Mucosa of stomach (tissue), 1 donor: ENCODE data around the gene ZGRF1.
"Not testable (repeated sequence)": the region's sequence is repeated elsewhere in the genome, so short reads cannot be mapped to it uniquely, and the experiment has no call there.

Experiments
- H3K27me3 ChIP-seq: one replicate; pipeline ENCODE4 v1.7.0; 2013; ENCODE audit warnings: mild to moderate bottlenecking, low read length; ENCODE audit not compliant: control insufficient read depth, insufficient read depth
- H3K36me3 ChIP-seq: one replicate; pipeline ENCODE4 v1.7.0; 2013; ENCODE audit warnings: low read length; ENCODE audit not compliant: control insufficient read depth, insufficient read depth
- H3K4me1 ChIP-seq: one replicate; pipeline ENCODE4 v1.7.0; 2013; ENCODE audit warnings: mild to moderate bottlenecking, low read length; ENCODE audit not compliant: control insufficient read depth, insufficient read depth
- H3K4me3 ChIP-seq: one replicate; pipeline ENCODE4 v1.7.0; 2013; ENCODE audit warnings: low read length
- H3K9ac ChIP-seq: one replicate; pipeline ENCODE4 v1.7.0; 2013; ENCODE audit warnings: mild to moderate bottlenecking, low read length, moderate library complexity
- H3K9me3 ChIP-seq: one replicate; pipeline ENCODE4 v1.7.0; 2013; ENCODE audit warnings: mild to moderate bottlenecking, low read length, moderate library complexity; ENCODE audit not compliant: control insufficient read depth
- donor health status: Pancreatic carcinoma.

Gene ZGRF1

DNA sequence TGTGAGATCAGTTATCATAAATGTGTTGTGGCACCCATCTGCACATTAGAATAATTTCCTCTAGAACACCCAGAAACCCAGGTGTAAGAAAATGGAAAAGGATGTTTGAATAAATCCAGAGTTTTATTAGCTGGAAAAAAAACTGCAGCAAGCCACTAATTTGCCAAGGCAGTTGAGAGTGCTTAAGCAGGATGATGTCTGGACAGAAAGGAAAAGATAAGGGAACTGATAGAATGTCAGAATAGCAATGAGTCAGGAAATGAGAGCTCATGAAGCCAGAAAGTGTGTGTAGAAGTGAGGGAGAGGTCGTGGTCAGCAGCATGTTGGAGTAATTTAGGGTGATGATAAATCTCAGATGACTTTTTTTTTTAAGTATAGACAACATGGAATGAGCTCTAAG, 105.6 kb downstream of the ZGRF1 start:
- Histone ChIP-seq H3K36me3 (no peaks in the 10 kb centered on the region), H3K4me3 (no peak overlapping the region), H3K27me3 (no peaks in the 10 kb centered on the region), H3K9me3 (no peaks in the 10 kb centered on the region), H3K4me1 (no peaks in the 10 kb centered on the region), H3K9ac (no peak overlapping the region)

DNA sequence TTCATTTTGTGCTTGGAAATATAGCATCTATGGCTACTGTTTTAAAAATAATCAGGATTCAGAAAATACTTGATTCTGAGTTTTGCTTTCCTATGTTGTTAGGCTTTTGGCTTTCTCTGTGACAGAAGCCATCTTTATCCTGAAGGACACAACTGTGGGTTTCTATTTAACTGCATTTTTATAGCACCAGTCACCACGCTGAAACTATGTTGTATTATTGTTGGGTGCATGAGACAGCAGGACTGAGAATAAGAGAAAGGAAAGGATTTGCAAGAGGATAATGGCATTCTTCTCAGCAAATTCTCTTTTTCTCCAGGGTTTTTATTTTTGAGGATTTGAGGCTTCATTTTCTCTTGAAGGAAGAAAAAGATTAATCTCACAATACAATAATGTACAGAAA, 110.6 kb downstream of the ZGRF1 start:
- peaks cover 46% of the 10 kb centered on the region for H3K27me3 ChIP-seq
- no peaks in the 10 kb centered on the region for H3K36me3 ChIP-seq
- peaks cover 17% of the 10 kb centered on the region for H3K4me1 ChIP-seq
- H3K9ac ChIP-seq: no peak overlapping the region
- H3K4me3 ChIP-seq: no peak overlapping the region
- H3K9me3 ChIP-seq: no peaks in the 10 kb centered on the region

DNA sequence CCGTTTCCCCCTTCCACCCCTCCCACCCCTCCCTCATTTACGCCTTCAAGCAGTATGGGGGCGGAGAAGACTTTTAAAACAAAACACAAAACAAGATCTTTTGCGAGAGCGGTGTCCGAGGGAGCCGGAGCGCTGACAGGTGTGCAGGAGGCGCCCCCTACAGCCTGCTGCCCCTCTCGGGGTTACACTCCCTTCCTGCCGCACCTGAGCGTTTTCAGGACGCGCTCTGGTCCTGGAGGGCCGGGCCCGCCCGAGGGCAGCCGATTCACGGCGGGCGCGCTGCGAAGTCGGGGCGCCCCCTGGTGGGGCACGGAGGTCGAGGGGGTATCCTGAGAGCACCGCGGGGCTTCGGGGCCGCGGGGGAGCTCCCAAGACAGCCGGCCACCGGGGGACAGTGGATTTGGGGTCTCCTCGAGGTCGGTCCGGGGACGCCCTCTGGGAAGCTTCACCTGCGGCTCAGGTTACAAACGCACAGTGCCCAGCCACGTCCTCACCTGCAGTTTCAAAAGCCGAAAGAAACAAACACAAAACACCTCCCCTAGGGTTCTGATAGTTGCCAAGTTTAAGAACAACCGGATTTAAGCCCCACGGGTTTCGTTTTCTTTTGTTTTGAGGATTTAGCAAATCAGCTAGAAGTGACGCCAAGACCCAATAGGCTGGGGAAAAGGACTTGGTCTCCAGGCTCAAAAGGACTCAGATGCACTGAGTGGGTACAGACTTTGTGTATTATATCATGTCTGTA, 112.8 kb downstream of the ZGRF1 start:
- no peak overlapping the region for H3K4me3 ChIP-seq
- peaks cover 20% of the 10 kb centered on the region for H3K4me1 ChIP-seq
- H3K36me3 ChIP-seq: no peaks in the 10 kb centered on the region
- H3K9me3 ChIP-seq: peaks cover 8% of the 10 kb centered on the region
- peaks cover 67% of the 10 kb centered on the region for H3K27me3 ChIP-seq
- H3K9ac ChIP-seq: no peak overlapping the region

DNA sequence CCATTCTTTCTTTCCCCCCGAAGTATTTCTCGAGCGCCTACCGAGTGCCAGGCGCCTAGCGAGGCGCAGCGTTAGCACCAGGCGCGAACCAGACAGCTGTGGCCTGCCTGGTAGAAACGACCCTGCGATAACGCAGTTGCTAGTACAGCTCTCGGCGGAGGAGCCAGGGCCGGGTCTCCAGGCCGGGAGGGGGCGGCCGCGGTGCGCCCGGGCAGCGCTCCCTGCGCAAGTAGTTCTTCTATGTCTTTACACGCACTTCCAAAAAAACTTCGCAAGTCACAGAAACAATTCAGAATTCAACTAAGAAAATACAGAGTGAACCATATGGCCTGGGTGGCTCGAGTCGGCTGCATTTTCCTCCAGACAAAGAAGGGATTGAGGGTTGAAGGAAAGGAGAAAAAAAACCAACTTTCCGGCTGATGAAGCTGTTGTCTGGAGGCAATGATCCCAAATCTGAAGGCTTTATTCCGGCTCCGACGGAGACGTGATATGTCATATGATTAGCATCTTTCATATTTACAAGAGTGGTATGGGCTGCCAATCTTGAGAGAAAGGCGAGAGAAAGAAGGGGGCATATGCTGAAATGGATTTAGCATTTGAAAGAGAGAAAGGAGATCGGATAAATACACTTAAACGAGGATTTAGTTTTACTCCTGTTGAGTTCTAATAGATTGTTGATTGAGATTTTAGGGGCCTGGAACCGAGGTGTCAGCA, 113.5 kb downstream of the ZGRF1 start:
- Histone ChIP-seq H3K4me3 (no peak overlapping the region), H3K9me3 (peaks cover 8% of the 10 kb centered on the region), H3K27me3 (peaks cover 75% of the 10 kb centered on the region), H3K4me1 (peaks cover 20% of the 10 kb centered on the region), H3K9ac (no peak overlapping the region), H3K36me3 (no peaks in the 10 kb centered on the region)

DNA sequence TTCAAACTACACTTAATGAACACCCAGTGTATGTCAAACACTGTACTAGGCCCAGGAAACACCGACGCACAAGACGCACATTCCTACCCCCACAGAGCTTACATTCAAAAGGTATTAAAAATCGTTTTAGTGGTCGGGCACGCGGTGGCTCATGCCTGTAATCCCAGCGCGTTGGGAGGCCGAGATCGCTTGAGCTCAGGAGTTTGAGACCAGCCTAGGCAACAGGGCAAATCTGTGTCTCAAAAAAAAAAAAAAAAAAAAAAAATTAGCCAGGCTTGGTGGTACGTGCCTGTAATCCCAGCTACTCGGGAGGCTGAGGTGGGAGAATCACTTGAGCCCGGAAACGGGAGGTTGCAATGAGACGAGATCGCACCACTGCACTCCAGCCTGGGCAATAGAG, 114.3 kb downstream of the ZGRF1 start:
- H3K27me3 ChIP-seq: peaks cover 82% of the 10 kb centered on the region
- not testable (repeated sequence) for H3K9ac ChIP-seq, H3K9me3 ChIP-seq, H3K36me3 ChIP-seq, H3K4me3 ChIP-seq
- peaks cover 20% of the 10 kb centered on the region for H3K4me1 ChIP-seq

DNA sequence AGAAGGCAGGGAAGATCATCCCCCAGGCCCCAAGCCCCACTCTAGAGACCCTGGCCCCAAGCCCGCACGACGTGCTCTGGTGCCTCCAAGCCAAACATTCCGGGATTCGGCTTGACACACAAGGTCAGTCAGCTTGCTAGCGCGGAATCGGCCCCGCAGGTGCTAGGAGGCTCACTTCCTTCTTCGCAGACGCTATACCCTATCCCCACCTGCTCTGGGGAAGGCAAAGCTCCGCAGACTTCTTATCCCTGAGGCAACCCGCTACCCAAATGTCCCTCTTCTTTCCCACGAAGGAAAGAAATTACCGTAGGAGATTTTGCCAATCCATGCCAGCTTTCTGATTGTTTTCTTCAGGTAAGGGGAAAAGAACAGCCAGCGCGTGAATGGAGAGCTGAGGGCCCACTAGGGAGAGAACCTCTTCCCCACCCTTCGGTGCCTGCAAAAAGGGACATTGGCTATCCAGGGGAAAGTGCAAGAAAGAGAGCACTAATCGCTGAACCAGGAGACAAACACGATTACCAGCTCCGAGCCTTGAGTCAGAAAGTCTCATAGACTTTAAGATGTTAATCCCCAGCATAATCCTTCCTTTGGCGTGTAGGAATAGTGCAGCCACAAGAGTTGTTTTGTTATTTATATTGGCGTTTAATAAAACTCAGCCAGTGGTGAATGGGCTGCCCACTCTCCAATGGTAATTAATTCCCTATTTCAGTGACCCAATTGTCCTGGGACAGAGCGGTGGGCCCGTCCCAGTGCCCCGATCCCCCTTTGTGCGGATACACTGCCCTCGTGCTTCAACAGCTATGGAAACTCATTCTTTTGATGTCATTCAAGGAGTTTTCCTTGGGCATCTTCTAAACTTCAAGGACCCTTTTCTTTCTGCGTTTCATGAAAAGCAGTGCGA, 115.3 kb downstream of the ZGRF1 start:
- Histone ChIP-seq H3K4me1 (peaks cover 23% of the 10 kb centered on the region), H3K9ac (no peak overlapping the region), H3K36me3 (no peaks in the 10 kb centered on the region), H3K27me3 (peaks cover 93% of the 10 kb centered on the region), H3K9me3 (peaks cover 8% of the 10 kb centered on the region), H3K4me3 (no peak overlapping the region)

DNA sequence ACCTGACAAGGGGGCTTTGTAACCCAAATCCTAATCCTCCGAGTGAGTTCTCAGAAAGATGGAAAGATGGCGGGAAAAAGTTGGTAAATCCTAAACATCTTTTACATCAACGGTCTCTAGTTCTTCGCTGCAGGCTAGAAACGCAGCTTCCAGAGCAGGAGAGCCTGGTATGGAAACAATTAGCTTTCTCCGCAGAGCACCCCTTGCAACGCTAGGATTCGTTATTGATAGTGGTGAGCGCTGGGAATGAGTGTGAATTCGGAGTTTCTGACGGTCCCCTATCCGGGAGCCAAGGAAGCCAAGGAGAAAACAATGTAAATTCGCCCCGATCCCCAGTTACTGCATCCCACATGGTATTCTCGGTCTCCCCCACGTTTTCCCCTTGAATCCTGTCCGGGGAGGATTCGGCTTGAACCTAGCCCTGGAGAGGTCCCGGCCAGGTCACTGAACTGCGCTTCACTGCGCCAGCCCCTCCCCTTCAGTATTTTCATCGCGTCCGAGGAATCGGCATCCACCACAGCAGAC, 116.0 kb downstream of the ZGRF1 start:
- H3K4me1 ChIP-seq: peaks cover 28% of the 10 kb centered on the region

DNA sequence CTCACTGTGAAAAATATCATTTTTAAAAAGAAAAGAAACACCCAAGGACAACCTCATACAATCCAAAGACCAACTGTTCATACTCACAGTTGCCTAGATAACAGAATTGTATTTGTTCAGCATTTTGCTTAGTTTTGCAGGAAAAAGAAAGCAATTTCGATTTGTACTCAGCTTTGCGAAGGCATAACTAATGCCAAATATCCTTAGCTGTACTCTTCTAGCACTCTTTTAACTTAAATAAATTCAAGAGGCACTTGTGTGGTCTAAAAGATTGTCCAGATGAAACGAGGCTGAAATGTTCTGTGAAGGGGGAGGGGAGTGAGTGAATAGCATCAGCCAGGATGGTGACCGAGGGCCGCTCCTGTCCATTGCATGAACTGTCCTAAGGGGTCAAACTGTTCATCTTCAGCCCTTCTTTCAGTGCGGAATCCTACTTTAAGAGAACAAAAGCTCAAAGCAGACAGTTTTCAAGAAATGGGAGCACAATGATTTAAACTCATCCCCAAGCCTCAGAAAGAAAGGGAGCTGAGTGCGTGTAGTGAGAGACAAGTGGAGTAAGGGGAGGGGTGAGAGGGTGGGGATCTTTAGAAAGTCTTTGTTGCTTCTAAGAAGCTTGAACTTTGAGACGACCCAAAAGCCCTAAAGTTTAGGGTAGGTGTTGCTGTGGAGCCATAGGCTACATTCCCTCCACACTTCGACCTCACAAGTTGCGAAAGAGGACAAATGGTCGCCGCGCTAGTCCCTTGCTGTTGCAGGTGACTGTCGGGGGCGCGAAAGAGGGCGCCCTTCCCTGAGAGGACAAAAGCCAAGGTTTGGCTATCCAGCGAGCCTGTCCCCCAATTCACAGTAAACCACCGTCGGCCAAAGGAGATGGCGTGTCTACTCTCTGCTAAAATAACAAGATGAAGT, 116.8 kb downstream of the ZGRF1 start:
- Histone ChIP-seq H3K27me3 (peaks cover 99% of the 10 kb centered on the region), H3K9ac (no peak overlapping the region), H3K4me1 (peaks cover 28% of the 10 kb centered on the region), H3K36me3 (no peaks in the 10 kb centered on the region), H3K9me3 (peaks cover 8% of the 10 kb centered on the region), H3K4me3 (no peak overlapping the region)

More for the DNA sequence above, 116.0 kb downstream of the ZGRF1 start:
- no peaks in the 10 kb centered on the region for H3K36me3 ChIP-seq
- peaks cover 8% of the 10 kb centered on the region for H3K9me3 ChIP-seq
- peaks cover 99% of the 10 kb centered on the region for H3K27me3 ChIP-seq
- H3K9ac ChIP-seq: no peak overlapping the region
- no peak overlapping the region for H3K4me3 ChIP-seq

DNA sequence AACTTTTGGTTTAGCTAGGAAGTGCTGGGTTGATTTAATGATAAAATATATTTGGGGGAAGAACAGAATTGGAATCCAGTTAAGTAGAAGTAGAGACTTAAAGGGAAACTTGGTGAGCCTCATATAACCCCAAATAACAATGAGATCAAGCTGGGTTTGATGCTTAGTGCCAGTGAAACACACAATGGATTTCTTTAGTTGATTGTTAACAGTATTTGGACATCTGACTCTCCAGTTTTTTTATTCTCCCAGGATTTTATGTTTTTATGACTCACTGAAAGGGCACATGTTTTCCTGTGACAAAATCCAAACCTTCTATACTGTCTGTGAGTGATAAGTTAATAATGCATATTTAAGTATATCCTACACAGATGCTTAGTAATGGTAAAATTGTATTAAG, 118.0 kb downstream of the ZGRF1 start:
- peaks cover 8% of the 10 kb centered on the region for H3K9me3 ChIP-seq
- H3K4me1 ChIP-seq: peaks cover 31% of the 10 kb centered on the region
- H3K36me3 ChIP-seq: no peaks in the 10 kb centered on the region
- H3K9ac ChIP-seq: no peak overlapping the region
- H3K27me3 ChIP-seq: peaks cover 100% of the 10 kb centered on the region
- no peak overlapping the region for H3K4me3 ChIP-seq

DNA sequence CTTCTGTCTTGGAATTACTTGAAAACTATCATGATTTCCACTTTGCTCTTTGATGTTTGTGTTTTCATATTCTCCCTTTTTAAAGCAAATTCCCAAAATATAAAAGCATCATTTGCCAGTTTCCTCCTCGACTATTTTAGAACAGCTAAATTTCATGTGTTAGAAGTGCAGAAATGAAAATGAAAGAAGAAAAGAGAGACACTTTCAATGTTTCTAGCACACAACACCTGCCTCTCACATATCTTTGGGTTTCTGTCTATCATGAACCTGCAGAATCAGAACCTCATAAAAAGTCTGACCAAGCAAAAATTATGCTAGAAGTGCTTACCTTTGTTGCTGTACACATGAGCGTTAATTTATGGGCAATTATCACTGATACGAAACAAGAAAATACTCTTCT, 118.8 kb downstream of the ZGRF1 start:
- H3K27me3 ChIP-seq: peaks cover 98% of the 10 kb centered on the region
- H3K36me3 ChIP-seq: no peaks in the 10 kb centered on the region
- peaks cover 8% of the 10 kb centered on the region for H3K9me3 ChIP-seq
- peaks cover 26% of the 10 kb centered on the region for H3K4me1 ChIP-seq
- no peak overlapping the region for H3K4me3 ChIP-seq
- no peak overlapping the region for H3K9ac ChIP-seq

DNA sequence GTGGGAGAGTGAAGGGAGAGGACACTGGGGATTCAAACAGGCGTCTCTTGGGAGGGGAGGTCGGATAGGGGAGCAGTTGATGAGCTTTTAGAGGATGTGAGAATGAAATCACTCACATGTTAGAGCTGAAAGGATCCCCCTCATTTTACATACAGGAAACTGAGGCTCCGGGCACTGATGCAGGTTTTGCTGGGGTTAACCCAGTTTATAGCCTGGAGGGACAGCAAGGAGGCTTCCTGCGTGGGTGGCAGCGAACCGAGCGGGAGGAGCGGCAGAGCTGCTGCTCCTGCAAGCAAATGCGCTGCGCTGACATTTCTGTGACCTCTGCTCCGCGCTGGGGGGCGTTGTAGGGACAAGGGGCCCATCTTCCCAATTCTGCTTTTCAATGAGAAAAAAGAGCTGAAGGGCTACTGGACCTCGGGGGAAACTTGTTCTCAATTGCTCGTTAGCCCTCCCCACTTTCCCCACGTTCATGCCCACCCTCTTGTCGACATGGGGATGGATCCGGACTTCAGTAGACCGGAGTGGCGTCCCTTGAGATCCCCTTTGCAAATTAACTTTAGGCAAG, 119.6 kb downstream of the ZGRF1 start:
- peaks cover 98% of the 10 kb centered on the region for H3K27me3 ChIP-seq

More for the DNA sequence above, 119.6 kb downstream of the ZGRF1 start:
- no peak overlapping the region for H3K4me3 ChIP-seq
- peaks cover 24% of the 10 kb centered on the region for H3K4me1 ChIP-seq
- peaks cover 8% of the 10 kb centered on the region for H3K9me3 ChIP-seq
- H3K9ac ChIP-seq: no peak overlapping the region
- no peaks in the 10 kb centered on the region for H3K36me3 ChIP-seq
